Mucosa of stomach (tissue), 1 donor: Measurements from ENCODE around the gene REV1.
"Not testable (repeated sequence)": the region's sequence is repeated elsewhere in the genome, so short reads cannot be mapped to it uniquely, and the experiment has no call there.

ENCODE experiments used
- H3K27me3 ChIP-seq: one replicate; pipeline ENCODE4 v1.7.0; 2013; ENCODE audit warnings: mild to moderate bottlenecking, low read length; ENCODE audit not compliant: control insufficient read depth, insufficient read depth
- H3K36me3 ChIP-seq: one replicate; pipeline ENCODE4 v1.7.0; 2013; ENCODE audit warnings: low read length; ENCODE audit not compliant: control insufficient read depth, insufficient read depth
- H3K4me1 ChIP-seq: one replicate; pipeline ENCODE4 v1.7.0; 2013; ENCODE audit warnings: mild to moderate bottlenecking, low read length; ENCODE audit not compliant: control insufficient read depth, insufficient read depth
- H3K4me3 ChIP-seq: one replicate; pipeline ENCODE4 v1.7.0; 2013; ENCODE audit warnings: low read length
- H3K9ac ChIP-seq: one replicate; pipeline ENCODE4 v1.7.0; 2013; ENCODE audit warnings: mild to moderate bottlenecking, low read length, moderate library complexity
- H3K9me3 ChIP-seq: one replicate; pipeline ENCODE4 v1.7.0; 2013; ENCODE audit warnings: mild to moderate bottlenecking, low read length, moderate library complexity; ENCODE audit not compliant: control insufficient read depth
- donor health status: Pancreatic carcinoma.

Gene REV1

GRCh38 chr2:99481941-99482340, 7.9 kb downstream of the REV1 start:
- Histone ChIP-seq H3K27me3 (no peaks in the 10 kb centered on the region), H3K9me3 (no peaks in the 10 kb centered on the region), H3K4me3 (no peak overlapping the region), H3K4me1 (peaks cover 3% of the 10 kb centered on the region), H3K9ac (no peak overlapping the region), H3K36me3 (no peaks in the 10 kb centered on the region)

GRCh38 chr2:99481527-99481926, 8.3 kb downstream of the REV1 start:
- H3K4me1 ChIP-seq: no peaks in the 10 kb centered on the region
- no peaks in the 10 kb centered on the region for H3K36me3 ChIP-seq
- H3K9me3 ChIP-seq: no peaks in the 10 kb centered on the region
- no peak overlapping the region for H3K4me3 ChIP-seq
- no peaks in the 10 kb centered on the region for H3K27me3 ChIP-seq
- H3K9ac ChIP-seq: no peak overlapping the region

- H3K9ac ChIP-seq: no peak overlapping the region
Measured at GRCh38 chr2:99480390-99480789, 9.4 kb downstream of the REV1 start.

GRCh38 chr2:99478632-99479031, 11.2 kb downstream of the REV1 start:
- Histone ChIP-seq H3K4me1 (peaks cover 9% of the 10 kb centered on the region), H3K9me3 (no peaks in the 10 kb centered on the region), H3K4me3 (no peak overlapping the region), H3K9ac (no peak overlapping the region), H3K27me3 (no peaks in the 10 kb centered on the region), H3K36me3 (no peaks in the 10 kb centered on the region)

More at GRCh38 chr2:99480390-99480789, 9.4 kb downstream of the REV1 start:
- Histone ChIP-seq H3K9me3 (no peaks in the 10 kb centered on the region), H3K4me3 (no peak overlapping the region), H3K4me1 (no peaks in the 10 kb centered on the region), H3K27me3 (no peaks in the 10 kb centered on the region), H3K36me3 (no peaks in the 10 kb centered on the region)

DNA sequence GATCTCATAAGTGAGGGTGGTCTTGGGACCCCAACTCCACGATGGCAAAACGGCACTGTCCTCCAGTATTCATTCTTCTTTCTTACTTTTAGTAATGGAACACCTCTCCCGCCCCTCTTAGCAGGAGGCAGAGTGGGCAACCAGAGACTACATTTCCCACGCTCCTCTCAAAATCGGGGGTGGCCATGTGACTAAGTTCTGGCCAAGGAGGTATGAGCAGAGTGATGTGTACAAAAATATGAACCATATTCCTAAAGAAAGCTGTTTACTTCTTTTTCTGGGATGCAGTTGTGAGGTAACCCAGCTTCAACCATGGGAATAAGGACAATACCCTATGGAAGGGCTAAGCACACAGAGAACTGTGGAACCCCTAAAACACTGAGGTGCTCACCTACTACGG, 12.8 kb downstream of the REV1 start:
- no peaks in the 10 kb centered on the region for H3K36me3 ChIP-seq
- peaks cover 9% of the 10 kb centered on the region for H3K4me1 ChIP-seq
- H3K27me3 ChIP-seq: no peaks in the 10 kb centered on the region
- no peak overlapping the region for H3K4me3 ChIP-seq
- H3K9ac ChIP-seq: no peak overlapping the region
- H3K9me3 ChIP-seq: no peaks in the 10 kb centered on the region

GRCh38 chr2:99476629-99477028, 13.2 kb downstream of the REV1 start:
- Histone ChIP-seq H3K36me3 (no peaks in the 10 kb centered on the region), H3K27me3 (no peaks in the 10 kb centered on the region), H3K9me3 (no peaks in the 10 kb centered on the region), H3K4me1 (peaks cover 9% of the 10 kb centered on the region), H3K4me3 (no peak overlapping the region), H3K9ac (no peak overlapping the region)

DNA sequence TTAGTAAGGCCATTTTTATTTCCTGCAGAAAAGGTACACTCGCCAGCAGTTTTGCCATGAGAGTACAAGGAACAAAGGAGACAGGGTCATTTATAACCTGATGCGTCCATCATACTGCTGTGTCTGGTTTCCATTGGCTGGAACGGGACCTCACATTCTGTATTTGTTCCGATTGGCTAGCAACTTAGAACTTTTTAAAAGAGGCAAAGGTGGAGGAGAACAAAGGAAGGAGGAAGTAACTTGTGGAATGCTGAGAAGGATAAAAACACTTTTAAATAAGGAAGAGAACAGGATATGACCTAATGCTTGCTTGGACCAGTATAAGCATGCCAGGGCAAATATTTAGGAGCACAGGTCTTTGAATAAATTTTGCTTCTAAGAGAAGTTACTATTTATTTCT, 14.7 kb downstream of the REV1 start:
- not testable (repeated sequence) for H3K4me3 ChIP-seq, H3K9ac ChIP-seq, H3K9me3 ChIP-seq, H3K36me3 ChIP-seq, H3K27me3 ChIP-seq
- peaks cover 14% of the 10 kb centered on the region for H3K4me1 ChIP-seq

DNA sequence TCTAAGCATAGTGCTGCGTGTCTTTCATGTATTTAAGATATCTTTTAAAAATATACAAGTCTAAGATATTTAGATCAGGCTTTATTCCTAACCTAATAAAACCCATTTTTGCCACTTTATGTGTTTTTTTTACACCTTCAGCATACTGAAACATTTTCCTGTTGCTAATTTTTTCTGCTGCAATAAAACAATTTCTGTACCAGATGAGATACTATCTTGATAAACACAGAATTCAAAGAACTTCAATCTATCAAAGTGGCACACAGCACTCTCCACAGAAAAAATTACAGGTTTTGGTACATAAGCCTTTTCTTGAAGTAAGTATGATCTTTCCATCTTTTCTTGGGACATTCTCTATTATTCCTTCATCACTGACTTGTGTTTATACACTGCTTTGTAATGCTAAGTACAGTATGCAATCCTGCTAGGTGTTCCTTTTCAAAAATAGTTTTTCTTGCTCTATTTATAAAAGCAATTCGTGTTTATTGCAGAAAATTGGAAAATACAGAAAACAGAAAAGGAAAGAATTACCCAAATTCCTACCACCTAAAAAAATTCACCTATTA, 16.2 kb downstream of the REV1 start:
- H3K36me3 ChIP-seq: no peaks in the 10 kb centered on the region
- H3K4me3 ChIP-seq: no peak overlapping the region
- H3K9ac ChIP-seq: no peak overlapping the region
- H3K9me3 ChIP-seq: no peaks in the 10 kb centered on the region
- no peaks in the 10 kb centered on the region for H3K27me3 ChIP-seq
- peaks cover 14% of the 10 kb centered on the region for H3K4me1 ChIP-seq

GRCh38 chr2:99472600-99472960, 17.2 kb downstream of the REV1 start:
- no peak overlapping the region for H3K4me3 ChIP-seq
- H3K4me1 ChIP-seq: peaks cover 14% of the 10 kb centered on the region
- no peaks in the 10 kb centered on the region for H3K9me3 ChIP-seq
- no peaks in the 10 kb centered on the region for H3K36me3 ChIP-seq
- no peak overlapping the region for H3K9ac ChIP-seq
- H3K27me3 ChIP-seq: no peaks in the 10 kb centered on the region

DNA sequence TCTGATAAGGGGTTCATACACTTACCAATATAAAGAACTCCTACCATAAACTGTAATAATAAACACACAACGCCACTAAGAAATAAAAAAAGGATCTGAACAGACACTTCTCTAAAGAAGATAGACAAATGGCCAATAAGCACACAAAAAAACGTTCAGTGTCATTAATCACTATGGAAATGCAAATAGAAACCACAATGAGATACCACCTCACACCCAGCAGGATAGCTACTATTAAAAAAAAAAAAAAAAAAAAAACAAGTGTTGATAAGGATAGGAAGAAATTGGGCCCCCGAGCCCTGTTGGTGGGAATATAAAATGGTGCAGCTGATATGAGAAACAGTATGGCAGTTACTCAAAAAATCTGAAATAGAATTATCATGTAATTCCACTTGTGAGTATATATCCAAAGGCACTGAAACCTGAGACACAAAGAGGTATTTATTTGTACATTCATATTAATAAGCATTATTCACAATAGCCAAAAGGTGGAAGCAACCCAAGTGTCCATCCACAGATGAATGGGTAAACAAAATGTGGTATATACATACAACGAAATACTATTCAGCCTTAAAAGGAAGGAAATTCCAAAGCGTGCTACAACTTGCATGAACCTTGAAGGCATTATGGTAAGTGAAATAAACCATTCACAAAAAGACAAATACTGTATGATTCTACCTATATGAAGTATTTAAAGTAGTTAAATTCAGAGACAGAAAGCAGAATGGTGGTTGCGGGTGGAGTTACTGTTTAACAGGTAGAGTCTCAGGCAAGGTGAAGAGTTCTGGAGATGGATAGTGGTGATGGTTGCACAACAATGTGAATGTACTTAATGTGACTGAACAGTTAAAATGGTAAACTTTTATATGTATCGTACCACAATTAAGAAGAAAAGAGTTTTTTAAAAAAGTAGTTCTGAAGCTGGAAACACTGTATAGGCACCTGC, 17.9 kb downstream of the REV1 start:
- H3K36me3 ChIP-seq: no peaks in the 10 kb centered on the region
- no peak overlapping the region for H3K9ac ChIP-seq
- H3K4me1 ChIP-seq: peaks cover 14% of the 10 kb centered on the region
- H3K4me3 ChIP-seq: no peak overlapping the region
- H3K9me3 ChIP-seq: no peaks in the 10 kb centered on the region
- H3K27me3 ChIP-seq: no peaks in the 10 kb centered on the region

DNA sequence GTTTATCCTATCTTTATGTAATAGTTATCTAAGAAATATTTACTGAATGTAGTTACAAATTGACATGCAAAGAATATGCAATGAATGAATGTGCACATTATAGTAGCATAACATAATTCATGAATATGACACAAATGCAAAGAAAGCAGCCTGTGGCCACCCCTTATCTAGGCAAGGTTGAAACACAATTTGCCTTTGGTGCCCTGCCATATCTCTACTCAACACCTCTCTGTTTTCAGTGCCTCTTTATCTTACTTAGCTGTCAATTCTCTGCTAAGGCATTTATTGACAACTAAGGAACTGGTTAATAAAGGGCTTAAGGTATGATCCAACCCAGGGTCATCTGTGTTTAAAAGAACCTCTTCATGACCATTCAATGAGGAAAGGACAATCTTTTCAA, 18.9 kb downstream of the REV1 start:
- H3K4me3 ChIP-seq: no peak overlapping the region
- H3K27me3 ChIP-seq: no peaks in the 10 kb centered on the region
- no peaks in the 10 kb centered on the region for H3K9me3 ChIP-seq

DNA sequence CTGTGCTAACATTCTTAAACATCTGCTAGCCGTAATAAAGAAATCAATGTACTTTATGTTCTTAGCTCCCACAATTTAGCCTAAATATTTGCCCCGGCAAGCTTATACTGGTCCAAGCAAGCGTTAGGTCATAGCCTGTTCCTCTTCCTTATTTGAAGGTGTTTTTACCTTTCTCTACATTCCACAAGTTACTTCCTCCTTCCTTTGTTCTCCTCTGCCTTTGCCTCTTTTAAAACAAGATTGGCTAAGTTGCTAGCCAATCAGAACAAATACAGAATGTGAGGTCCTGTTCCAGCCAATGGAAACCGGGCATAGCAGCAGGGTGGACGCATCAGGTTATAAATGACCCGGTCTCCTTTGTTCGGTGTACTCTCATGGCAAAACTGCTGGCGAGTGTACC, 19.4 kb downstream of the REV1 start:
- not testable (repeated sequence) for H3K27me3 ChIP-seq, H3K4me3 ChIP-seq, H3K9ac ChIP-seq, H3K9me3 ChIP-seq, H3K36me3 ChIP-seq
- H3K4me1 ChIP-seq: peaks cover 14% of the 10 kb centered on the region

More for the DNA sequence above, 18.9 kb downstream of the REV1 start:
- H3K36me3 ChIP-seq: no peaks in the 10 kb centered on the region
- peaks cover 14% of the 10 kb centered on the region for H3K4me1 ChIP-seq
- H3K9ac ChIP-seq: no peak overlapping the region
